Measurements from ENCODE around the gene TAB2. TPM values are rescaled to one million over a fixed set of nuclear protein-coding genes. Genes with fewer than 3 reads are reported as not detected.

The TAB2 gene
- total RNA-seq, 4 donors from 2014 or later = 43.6 to 89.9 (median 64.7) TPM

GRCh38 chr6:149323353-149323752, 5.8 kb downstream of the TAB2 start:
- Histone ChIP-seq H3K4me3 (no peak overlapping the region), H3K27ac (peak overlapping the region in 3 of 4 donors; percentile 3 to 29 (median 24)), H3K27me3 (no peaks in the 10 kb centered on the region), H3K36me3 (no peaks in the 10 kb centered on the region), H3K4me1 (peaks cover 11 to 95% (median 51%) of the 10 kb centered on the region in 4 donors), H3K9me3 (no peaks in the 10 kb centered on the region)
- TF ChIP-seq POLR2A (IDR thresholded peaks at IDR 0.05) = no peak
- TF ChIP-seq, protein P1, sequence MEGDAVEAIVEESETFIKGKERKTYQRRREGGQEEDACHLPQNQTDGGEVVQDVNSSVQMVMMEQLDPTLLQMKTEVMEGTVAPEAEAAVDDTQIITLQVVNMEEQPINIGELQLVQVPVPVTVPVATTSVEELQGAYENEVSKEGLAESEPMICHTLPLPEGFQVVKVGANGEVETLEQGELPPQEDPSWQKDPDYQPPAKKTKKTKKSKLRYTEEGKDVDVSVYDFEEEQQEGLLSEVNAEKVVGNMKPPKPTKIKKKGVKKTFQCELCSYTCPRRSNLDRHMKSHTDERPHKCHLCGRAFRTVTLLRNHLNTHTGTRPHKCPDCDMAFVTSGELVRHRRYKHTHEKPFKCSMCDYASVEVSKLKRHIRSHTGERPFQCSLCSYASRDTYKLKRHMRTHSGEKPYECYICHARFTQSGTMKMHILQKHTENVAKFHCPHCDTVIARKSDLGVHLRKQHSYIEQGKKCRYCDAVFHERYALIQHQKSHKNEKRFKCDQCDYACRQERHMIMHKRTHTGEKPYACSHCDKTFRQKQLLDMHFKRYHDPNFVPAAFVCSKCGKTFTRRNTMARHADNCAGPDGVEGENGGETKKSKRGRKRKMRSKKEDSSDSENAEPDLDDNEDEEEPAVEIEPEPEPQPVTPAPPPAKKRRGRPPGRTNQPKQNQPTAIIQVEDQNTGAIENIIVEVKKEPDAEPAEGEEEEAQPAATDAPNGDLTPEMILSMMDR (IDR thresholded peaks at IDR 0.05) = no peak
- no peak for TF ChIP-seq POLR2AphosphoS5 (IDR thresholded peaks at IDR 0.05)
- WGBS, 2 donors (ENCODE audit: low coverage in 1 of 2) = 34 to 38% methylated on average over 2 of the region's 2 CpGs
- in situ Hi-C loops (cut with MboI; ENCODE audit: low pct_ligation_motif_present in 1 of 4, low pct_unique_long_range_greater_than_20kb in 1 of 4, low sequenced_read_pairs in 3 of 4) = no loop called here
- intact Hi-C loops (cut with DNase I; ENCODE audit: low total_unique reads) = no loop called here
- no peak for DNase-seq

- no peaks in the 10 kb centered on the region for H3K27me3 ChIP-seq
- DNase-seq = no peak
- TF ChIP-seq EP300 (IDR thresholded peaks at IDR 0.05; ENCODE audit: low read depth) (no peak), POLR2AphosphoS5 (IDR thresholded peaks at IDR 0.05) (no peak), POLR2A (IDR thresholded peaks at IDR 0.05) (no peak)
- TF ChIP-seq, protein P1 (IDR thresholded peaks at IDR 0.05) = no peak
- peak overlapping the region in 1 of 4 donors; percentile 29 for H3K27ac ChIP-seq
- intact Hi-C loops (cut with DNase I; ENCODE audit: low total_unique reads) (no loop called here), in situ Hi-C loops (cut with MboI; ENCODE audit: low pct_ligation_motif_present in 1 of 4, low pct_unique_long_range_greater_than_20kb in 1 of 4, low sequenced_read_pairs in 3 of 4) (no loop called here)
- 47 to 52% methylated on average over 2 of the region's 2 CpGs for WGBS, 2 donors (ENCODE audit: low coverage in 1 of 2)
- peaks cover 11 to 92% (median 52%) of the 10 kb centered on the region in 4 donors for H3K4me1 ChIP-seq
- no peaks in the 10 kb centered on the region for H3K9me3 ChIP-seq
- H3K4me3 ChIP-seq = no peak overlapping the region
- no peaks in the 10 kb centered on the region for H3K36me3 ChIP-seq
Observed at GRCh38 chr6:149323925-149324324, 6.4 kb downstream of the TAB2 start.

DNA sequence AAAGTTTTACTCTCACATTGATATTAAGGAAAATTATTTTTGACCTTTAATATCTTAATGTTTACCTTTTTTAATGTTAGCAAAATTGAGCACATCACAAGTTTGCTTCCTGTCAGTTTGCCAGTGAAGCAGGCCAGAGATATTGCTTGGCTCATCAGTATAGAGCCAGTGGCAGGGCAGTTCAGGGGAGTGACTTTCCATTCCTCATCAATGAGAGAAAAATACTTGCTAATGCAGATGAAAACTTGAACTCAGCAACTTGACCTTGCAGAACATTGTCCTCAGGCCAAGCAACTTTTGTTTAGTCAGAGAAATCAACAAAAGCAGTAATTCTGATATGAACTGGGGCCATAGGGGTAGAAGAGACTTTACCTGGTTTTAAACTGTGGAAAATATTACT, 6.9 kb downstream of the TAB2 start:
- H3K27ac ChIP-seq = peak overlapping the region in 1 of 4 donors; percentile 29
- no peaks in the 10 kb centered on the region for H3K36me3 ChIP-seq
- H3K4me1 ChIP-seq = peaks cover 11 to 92% (median 52%) of the 10 kb centered on the region in 4 donors
- H3K4me3 ChIP-seq = no peak overlapping the region
- in situ Hi-C loops (cut with MboI; ENCODE audit: low pct_ligation_motif_present in 1 of 4, low pct_unique_long_range_greater_than_20kb in 1 of 4, low sequenced_read_pairs in 3 of 4) (no loop called here), intact Hi-C loops (cut with DNase I; ENCODE audit: low total_unique reads) (no loop called here)
- no peaks in the 10 kb centered on the region for H3K27me3 ChIP-seq
- DNase-seq = no peak
- no peaks in the 10 kb centered on the region for H3K9me3 ChIP-seq
- TF ChIP-seq POLR2A (IDR thresholded peaks at IDR 0.05) = no peak
- no peak for TF ChIP-seq EP300 (IDR thresholded peaks at IDR 0.05; ENCODE audit: low read depth)
- TF ChIP-seq, protein P1 (IDR thresholded peaks at IDR 0.05) = no peak
- TF ChIP-seq POLR2AphosphoS5 (IDR thresholded peaks at IDR 0.05) = no peak

- TF ChIP-seq, protein P1 (IDR thresholded peaks at IDR 0.05) = no peak
- no peak for TF ChIP-seq POLR2AphosphoS5 (IDR thresholded peaks at IDR 0.05)
- TF ChIP-seq EP300 (IDR thresholded peaks at IDR 0.05; ENCODE audit: low read depth) = no peak
- no peak for TF ChIP-seq POLR2A (IDR thresholded peaks at IDR 0.05)
- Histone ChIP-seq H3K27me3 (no peaks in the 10 kb centered on the region), H3K4me3 (no peak overlapping the region), H3K27ac (peak overlapping the region in 1 of 4 donors; percentile 41), H3K9me3 (no peaks in the 10 kb centered on the region), H3K4me1 (peaks cover 11 to 92% (median 45%) of the 10 kb centered on the region in 4 donors), H3K36me3 (no peaks in the 10 kb centered on the region)
- 72 to 88% methylated on average over 2 to 3 of the region's 3 CpGs for WGBS, 2 donors (ENCODE audit: low coverage in 1 of 2)
- intact Hi-C loops (cut with DNase I; ENCODE audit: low total_unique reads) = no loop called here
- DNase-seq = no peak
- in situ Hi-C loops (cut with MboI; ENCODE audit: low pct_ligation_motif_present in 1 of 4, low pct_unique_long_range_greater_than_20kb in 1 of 4, low sequenced_read_pairs in 3 of 4) = no loop called here
Observed at GRCh38 chr6:149325648-149326236, 8.2 kb downstream of the TAB2 start.
